ENCODE data around the gene GRM8. TPM values are rescaled to one million over a fixed set of nuclear protein-coding genes. Genes with fewer than 3 reads are reported as not detected.

Gene GRM8
- total RNA-seq, 1 experiment from 2014 or later = not detected

- H3K9me2 ChIP-seq (replicated peaks; ENCODE audit: low read length) = no peaks in the 10 kb centered on the region
- H3K36me3 ChIP-seq (ENCODE audit: low read depth, low read length) = no peaks in the 10 kb centered on the region
- H3K4me2 ChIP-seq (ENCODE audit: low read length) = no peak overlapping the region
- H3K4me1 ChIP-seq (ENCODE audit: insufficient read depth, low read length) = no peaks in the 10 kb centered on the region
- TF ChIP-seq CTCF (conservative IDR thresholded peaks at IDR 0.05; ENCODE audit: low read depth, low read length) = no peak
- no peak for TF ChIP-seq EZH2phosphoT487 (IDR thresholded peaks at IDR 0.05; ENCODE audit: borderline replicate concordance, low read length)
- no peak for TF ChIP-seq EZH2 (IDR thresholded peaks at IDR 0.05; ENCODE audit: low read length, unreplicated experiment)
- no peak overlapping the region for H3K27ac ChIP-seq (ENCODE audit: low read length)
- intact Hi-C loops (cut with micrococcal nuclease) = no loop called here
- H3K79me2 ChIP-seq (ENCODE audit: low read length) = no peaks in the 10 kb centered on the region
- H3K4me3 ChIP-seq (ENCODE audit: low read length) = no peak overlapping the region
- ATAC-seq = no peak
- no peak overlapping the region for H3K9ac ChIP-seq (ENCODE audit: low read length)
- H2AFZ ChIP-seq (ENCODE audit: low read length) = no peak overlapping the region
- no peaks in the 10 kb centered on the region for H4K20me1 ChIP-seq (ENCODE audit: low read length)
- ChIA-PET POLR2A (ENCODE audit: unreplicated experiment) (no interaction called here), CTCF (no interaction called here)
- no peaks in the 10 kb centered on the region for H3K27me3 ChIP-seq (ENCODE audit: low read length)
- no peak for DNase-seq
- H3K9me3 ChIP-seq (ENCODE audit: low read length) = no peaks in the 10 kb centered on the region
- no peaks in the 10 kb centered on the region for H3F3A ChIP-seq (ENCODE audit: low read length, unreplicated experiment)
- no TSS peak for BruUV-seq (replicated peaks)
Observed at GRCh38 chr7:126780993-126781392, 471.7 kb downstream of the GRM8 start.

GRCh38 chr7:126778101-126778500 is 474.6 kb downstream of the GRM8 start:
- no peaks in the 10 kb centered on the region for H3F3A ChIP-seq (ENCODE audit: low read length, unreplicated experiment)
- no peaks in the 10 kb centered on the region for H3K4me1 ChIP-seq (ENCODE audit: insufficient read depth, low read length)
- no peak overlapping the region for H3K4me2 ChIP-seq (ENCODE audit: low read length)
- intact Hi-C loops (cut with micrococcal nuclease) = no loop called here
- no peak overlapping the region for H2AFZ ChIP-seq (ENCODE audit: low read length)
- H3K4me3 ChIP-seq (ENCODE audit: low read length) = no peak overlapping the region
- no peaks in the 10 kb centered on the region for H3K36me3 ChIP-seq (ENCODE audit: low read depth, low read length)
- H3K9me3 ChIP-seq (ENCODE audit: low read length) = no peaks in the 10 kb centered on the region
- no peaks in the 10 kb centered on the region for H3K9me2 ChIP-seq (replicated peaks; ENCODE audit: low read length)
- no peaks in the 10 kb centered on the region for H3K79me2 ChIP-seq (ENCODE audit: low read length)
- H4K20me1 ChIP-seq (ENCODE audit: low read length) = no peaks in the 10 kb centered on the region
- no peak for TF ChIP-seq CTCF (conservative IDR thresholded peaks at IDR 0.05; ENCODE audit: low read depth, low read length)
- no peak for TF ChIP-seq EZH2phosphoT487 (IDR thresholded peaks at IDR 0.05; ENCODE audit: borderline replicate concordance, low read length)
- no peak for TF ChIP-seq EZH2 (IDR thresholded peaks at IDR 0.05; ENCODE audit: low read length, unreplicated experiment)
- no peak for DNase-seq
- H3K27ac ChIP-seq (ENCODE audit: low read length) = no peak overlapping the region
- no peaks in the 10 kb centered on the region for H3K27me3 ChIP-seq (ENCODE audit: low read length)
- ChIA-PET POLR2A (ENCODE audit: unreplicated experiment) (no interaction called here), CTCF (no interaction called here)
- no peak overlapping the region for H3K9ac ChIP-seq (ENCODE audit: low read length)
- no TSS peak for BruUV-seq (replicated peaks)
- ATAC-seq = no peak

- POLR2A ChIA-PET (ENCODE audit: unreplicated experiment) = no interaction called here
Observed at GRCh38 chr7:126776498-126776897, 476.2 kb downstream of the GRM8 start.

More at GRCh38 chr7:126776498-126776897, 476.2 kb downstream of the GRM8 start:
- no peaks in the 10 kb centered on the region for H4K20me1 ChIP-seq (ENCODE audit: low read length)
- H3K9ac ChIP-seq (ENCODE audit: low read length) = no peak overlapping the region
- no peaks in the 10 kb centered on the region for H3K36me3 ChIP-seq (ENCODE audit: low read depth, low read length)
- H3K27ac ChIP-seq (ENCODE audit: low read length) = no peak overlapping the region
- no peak overlapping the region for H2AFZ ChIP-seq (ENCODE audit: low read length)
- no TSS peak for BruUV-seq (replicated peaks)
- no peak for ATAC-seq
- H3K4me2 ChIP-seq (ENCODE audit: low read length) = no peak overlapping the region
- H3K4me3 ChIP-seq (ENCODE audit: low read length) = no peak overlapping the region
- H3F3A ChIP-seq (ENCODE audit: low read length, unreplicated experiment) = no peaks in the 10 kb centered on the region
- H3K79me2 ChIP-seq (ENCODE audit: low read length) = no peaks in the 10 kb centered on the region
- TF ChIP-seq EZH2 (IDR thresholded peaks at IDR 0.05; ENCODE audit: low read length, unreplicated experiment) = no peak
- H3K9me3 ChIP-seq (ENCODE audit: low read length) = no peaks in the 10 kb centered on the region
- H3K4me1 ChIP-seq (ENCODE audit: insufficient read depth, low read length) = no peaks in the 10 kb centered on the region
- CTCF ChIA-PET = no interaction called here
- no peak for DNase-seq
- H3K9me2 ChIP-seq (replicated peaks; ENCODE audit: low read length) = no peaks in the 10 kb centered on the region
- intact Hi-C loops (cut with micrococcal nuclease) = no loop called here
- no peaks in the 10 kb centered on the region for H3K27me3 ChIP-seq (ENCODE audit: low read length)

All from PC-3 (cell line).